Fibroblast of gingiva (primary cell): Measurements from ENCODE around the gene CEP95.
"Not testable (repeated sequence)": the region's sequence is repeated elsewhere in the genome, so short reads cannot be mapped to it uniquely, and the experiment has no call there.

Source experiments
- DNase-seq: peaks from one replicate; pipeline ENCODE4 v3.0.0-alpha.2; 2011; ENCODE audit warnings: low read depth

Gene CEP95

GRCh38 chr17:64506576-64507412 lies at the start of gene CEP95:
Gene CEP95 (plus strand): TSS chr17:64506977. CDS start chr17:64507098, 121 bp downstream.
- peak; percentile 100 for DNase-seq

DNA sequence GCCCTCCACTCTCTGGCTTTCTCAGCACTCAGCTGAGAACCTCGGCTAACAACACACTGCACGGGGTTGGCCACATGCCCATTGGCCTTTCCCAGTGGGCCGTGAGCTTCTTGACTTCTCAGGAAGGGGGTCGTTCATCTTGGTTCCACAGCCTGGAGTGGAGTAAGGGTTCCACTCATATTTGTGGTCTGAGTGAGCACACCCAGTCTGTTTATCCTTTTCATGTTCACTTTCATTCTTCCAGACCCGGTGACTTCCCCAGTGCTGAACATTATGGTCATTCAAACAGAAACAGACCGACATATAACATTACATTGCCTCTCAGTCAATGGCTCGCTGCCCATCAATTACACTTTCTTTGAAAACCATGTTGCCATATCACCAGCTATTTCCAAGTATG lies 49.6 kb upstream of the CEP95 start:
- peak; percentile 23 for DNase-seq

DNA sequence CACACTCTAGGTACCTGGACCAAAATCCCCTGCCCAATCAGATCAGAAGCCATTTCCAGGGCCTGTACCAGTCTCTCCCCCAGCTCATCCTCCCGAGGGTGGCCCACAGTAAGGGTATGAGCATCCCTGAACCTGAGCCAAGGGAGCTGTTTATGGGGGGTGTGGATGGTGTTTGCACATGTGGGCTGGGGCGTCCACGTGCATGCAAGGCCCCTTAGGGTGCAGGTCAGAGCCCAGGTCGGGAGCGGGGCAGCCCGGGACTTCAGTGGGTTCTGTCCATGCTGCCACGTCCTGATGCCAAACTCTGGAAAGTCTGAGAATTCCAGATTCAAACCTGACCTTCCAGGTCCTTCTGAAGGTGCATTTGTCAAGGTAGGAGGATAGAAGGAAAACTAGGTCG lies 48.0 kb upstream of the CEP95 start:
- no peak for DNase-seq

DNA sequence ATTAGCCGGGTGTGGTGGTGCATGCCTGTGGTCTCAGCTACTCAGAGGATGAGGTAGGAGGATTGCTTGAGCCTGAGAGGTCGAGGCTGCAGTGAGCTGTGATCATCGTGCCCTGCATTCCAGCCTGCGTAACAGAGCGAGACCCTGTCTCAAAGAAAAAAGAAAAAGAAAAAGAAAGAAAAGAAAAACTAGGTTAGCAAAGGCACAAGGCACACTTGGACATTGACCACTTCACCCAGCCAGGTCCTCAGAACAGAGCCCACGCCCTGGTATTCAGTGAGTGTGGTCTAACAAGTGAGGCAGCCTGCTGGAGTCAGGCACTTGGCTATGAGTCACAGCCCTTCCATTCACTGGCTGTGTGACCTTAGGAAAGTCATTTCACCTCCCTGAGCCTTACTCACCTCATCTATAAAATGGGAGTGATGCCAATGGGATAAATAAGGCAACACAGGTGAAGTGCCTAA lies 47.5 kb upstream of the CEP95 start:
- no peak for DNase-seq

- DNase-seq: not testable (repeated sequence)
These were observed 47.0 kb upstream of the CEP95 start for GRCh38 chr17:64459818-64460217.

DNA sequence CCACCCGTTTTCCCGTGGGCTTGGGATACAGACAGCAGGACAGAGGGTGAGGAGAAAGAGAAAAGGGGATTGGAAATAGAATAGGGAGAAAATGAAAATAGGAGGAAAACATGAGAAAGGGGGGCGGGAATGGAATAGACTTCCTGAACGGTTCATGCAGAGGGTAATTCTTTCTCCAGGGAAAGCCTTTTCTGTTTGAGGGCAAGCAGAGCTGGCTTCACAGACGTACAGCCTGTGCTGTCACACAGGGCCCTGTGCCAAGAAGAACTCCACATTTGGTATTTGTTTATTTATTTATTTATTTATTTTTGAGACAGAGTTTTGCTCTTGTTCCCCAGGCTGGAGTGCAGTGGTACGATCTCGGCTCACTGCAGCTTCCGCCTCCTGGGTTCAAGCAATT lies 45.8 kb upstream of the CEP95 start:
- no peak for DNase-seq

DNA sequence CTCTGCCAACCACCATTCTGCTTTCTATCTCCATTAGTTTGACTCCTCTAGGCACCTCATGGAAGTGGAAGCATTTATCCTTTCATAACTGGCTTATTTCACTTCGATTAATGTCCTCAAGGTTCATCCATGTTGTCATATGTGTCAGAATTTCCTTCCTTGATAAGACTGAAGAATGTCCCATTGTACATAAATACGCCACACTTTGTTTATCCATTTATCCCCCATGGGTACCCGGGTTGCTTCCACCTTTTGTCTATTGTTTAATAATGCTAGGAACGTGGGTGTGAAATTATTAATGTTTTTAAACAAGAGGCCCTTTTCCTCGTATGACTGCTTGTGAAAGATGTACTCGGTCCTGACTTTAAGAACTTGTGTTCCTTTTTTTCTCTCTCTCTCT lies 45.0 kb upstream of the CEP95 start:
- no peak for DNase-seq

DNA sequence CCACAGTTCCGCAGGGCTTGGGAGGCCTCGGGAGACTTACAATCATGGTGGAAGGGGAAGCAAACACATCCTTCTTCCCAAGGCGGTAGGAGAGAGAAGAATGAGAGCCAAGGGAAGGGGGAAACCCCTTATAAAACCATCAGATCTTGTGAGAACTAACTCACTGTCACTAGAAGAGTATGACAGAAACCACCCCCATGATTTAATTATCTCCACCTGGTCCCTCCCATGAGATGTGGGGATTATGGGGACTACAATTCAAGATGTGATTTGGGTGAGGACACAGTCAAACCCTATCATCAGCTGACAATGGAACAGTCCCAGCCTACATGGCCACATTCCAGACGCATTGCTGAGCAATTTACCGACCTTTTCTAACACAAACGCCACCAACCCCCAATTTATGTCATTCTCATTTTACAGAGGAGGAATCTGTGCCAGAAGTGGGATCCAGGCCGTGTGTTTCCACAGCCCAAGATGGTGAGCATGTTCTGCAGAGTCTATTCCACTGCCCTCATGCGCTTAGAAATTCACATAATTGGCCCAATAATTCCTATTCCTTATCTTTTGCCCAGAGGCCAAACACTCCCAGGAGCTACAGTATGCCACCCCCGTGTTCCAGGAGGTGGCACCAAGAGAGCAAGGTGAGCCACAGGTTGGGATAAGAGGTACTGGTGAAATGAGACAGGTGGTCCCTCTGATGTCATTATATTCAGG lies 40.6 kb upstream of the CEP95 start:
- no peak for DNase-seq

GRCh38 chr17:64466834-64467233 lies 39.9 kb upstream of the CEP95 start:
- DNase-seq: not testable (repeated sequence)

DNA sequence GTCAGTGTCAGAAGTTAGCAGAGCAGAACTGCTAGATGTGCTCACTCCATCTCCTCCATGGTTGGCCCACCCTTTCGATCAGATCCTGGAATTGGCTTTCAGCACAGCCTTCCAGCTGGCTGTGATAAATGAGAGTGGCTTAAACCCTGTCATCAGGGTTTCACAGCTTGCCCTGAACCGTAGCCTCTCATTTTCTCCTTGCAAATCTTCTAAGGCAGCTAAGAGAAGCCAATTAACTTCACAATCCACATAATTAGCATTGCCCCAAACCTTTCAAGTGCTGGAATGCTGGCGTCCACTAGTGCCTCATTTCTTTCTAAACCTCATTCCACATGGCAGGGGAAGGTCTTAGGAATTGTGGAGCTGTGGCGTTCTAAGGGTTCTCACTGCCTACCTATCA lies 36.2 kb upstream of the CEP95 start:
- DNase-seq: no peak

DNA sequence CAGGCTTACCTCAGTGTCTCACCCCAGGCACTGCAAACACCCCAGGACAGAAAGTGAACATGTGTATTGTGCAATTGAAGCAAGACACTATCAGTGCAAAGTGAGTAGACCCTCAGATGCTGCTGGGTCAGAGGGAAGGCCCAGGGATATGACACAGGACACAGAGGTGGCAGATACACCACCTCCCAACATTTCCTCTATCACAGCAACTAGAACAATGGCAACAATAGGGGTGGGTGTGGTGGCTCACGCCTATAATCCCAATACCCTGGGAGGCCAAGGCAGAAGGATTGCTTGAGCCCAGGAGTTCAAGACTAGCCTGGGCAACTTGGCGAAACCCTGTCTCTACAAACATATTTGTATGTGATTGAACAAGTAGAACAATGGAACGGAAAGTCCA lies 35.3 kb upstream of the CEP95 start:
- DNase-seq: no peak

DNA sequence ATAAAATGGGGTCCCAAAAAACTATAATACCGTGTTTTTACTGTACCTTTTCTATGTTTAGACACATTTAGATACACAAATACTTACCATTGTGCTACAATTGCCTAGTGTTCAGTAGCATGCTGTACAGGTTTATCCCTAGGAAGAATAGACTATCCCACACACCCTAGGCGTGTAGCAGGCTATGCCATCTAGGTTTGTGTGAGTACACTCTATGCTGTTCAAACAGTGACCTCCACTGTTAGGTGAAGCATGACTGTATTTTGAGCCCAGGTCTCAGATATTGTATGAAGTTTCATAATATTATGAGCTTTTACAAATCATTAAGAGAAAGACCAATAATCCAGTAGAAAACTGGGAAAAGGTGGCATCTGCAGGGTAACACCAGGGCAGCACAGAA lies 34.2 kb upstream of the CEP95 start:
- no peak for DNase-seq

DNA sequence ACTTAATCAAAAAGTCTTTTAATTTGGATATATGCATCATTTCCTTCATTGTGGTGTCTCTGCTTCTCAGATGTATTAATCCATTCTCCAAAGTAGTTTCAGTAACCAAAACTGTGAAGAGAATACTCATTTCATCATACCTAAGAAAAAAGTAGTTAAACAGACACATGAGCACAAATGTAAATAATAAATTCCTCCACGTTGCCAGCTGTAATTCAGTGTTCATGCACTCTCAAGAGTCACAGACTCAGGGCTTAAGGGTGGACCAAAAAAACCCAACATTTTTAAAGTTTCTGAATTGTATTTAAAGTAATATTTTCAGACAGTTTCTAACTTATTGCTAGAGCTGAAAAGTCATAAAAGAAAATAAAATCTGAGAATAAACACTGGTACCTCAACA lies 28.9 kb upstream of the CEP95 start:
- DNase-seq: no peak

DNA sequence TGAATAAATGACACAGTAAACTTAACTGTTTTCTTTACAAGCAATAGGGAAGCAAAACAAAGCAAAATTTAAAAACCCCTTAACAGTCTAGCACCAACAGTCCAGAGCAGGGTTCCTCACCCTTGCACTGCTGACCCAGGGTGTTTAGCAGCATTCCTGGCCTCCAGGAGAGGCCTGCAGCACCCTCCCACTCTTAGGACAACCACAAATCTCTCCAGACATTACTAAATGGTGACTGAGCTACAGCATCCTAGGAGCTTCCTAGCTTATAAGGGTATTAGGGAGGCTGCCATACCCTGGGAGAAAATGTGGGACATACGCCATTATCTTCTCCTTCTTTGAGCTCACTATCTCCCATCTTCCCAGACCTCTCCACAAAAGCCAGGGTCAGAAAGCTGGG lies 25.8 kb upstream of the CEP95 start:
- DNase-seq: no peak

GRCh38 chr17:64484380-64484779 lies 22.4 kb upstream of the CEP95 start:
- DNase-seq: no peak

GRCh38 chr17:64488301-64488700 lies 18.5 kb upstream of the CEP95 start:
- DNase-seq: no peak

DNA sequence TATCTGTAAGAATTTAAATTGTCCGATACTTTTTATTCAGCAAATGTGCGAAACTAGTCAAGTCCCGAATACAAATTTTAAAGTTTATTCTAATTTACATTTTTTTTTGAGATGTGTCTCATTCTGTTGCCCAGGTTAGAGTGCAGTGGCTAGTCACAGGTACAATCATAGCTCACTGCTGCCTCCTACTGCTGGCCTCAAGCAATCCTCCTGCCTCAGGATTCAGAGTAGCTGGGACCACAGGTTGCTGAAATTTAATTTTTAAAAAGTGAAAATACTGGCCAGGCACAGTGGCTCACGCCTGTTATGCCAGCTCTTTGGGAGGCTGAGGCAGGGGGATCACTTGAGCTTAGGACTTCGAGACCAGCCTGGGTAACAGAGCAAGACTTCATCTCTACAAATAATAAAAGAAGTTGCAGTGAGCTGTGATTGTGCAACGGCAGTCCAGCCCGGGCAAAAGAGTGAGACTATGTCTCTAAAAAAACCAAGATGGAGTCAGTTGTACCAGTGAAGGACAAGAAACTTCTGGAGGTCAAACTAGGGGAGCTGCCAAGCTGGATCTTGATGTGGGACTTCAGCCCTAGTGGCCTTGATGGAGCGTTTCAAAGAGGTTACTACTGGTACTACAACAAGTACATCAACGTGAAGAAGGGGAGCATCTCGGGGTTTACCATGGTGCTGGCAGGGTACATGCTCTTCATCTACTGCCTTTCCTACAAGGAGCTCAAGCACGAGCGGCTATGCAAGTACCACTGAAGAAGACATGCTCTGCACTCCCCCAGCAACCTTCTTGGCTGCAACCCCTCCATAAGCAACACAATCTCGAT lies 15.5 kb upstream of the CEP95 start:
- no peak for DNase-seq

DNA sequence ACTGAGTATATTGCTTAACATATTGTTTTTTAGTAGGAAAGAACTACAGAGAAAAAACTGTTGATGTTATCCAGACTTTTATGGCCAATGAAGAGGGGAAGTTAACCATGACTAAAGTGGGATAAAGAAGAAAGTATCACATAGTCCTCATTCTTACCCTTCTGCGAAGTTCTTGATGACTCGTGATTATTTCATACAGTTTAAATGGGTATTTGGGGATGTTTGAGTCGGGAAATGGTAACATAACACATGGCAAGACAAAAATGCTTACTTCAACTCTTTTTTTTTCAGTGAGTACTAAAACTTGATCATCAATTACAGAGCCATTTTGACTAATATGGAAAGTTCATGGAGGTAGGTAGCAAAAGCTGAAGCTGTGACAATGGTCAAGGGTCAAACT lies 14.8 kb upstream of the CEP95 start:
- DNase-seq: peak; percentile 31

DNA sequence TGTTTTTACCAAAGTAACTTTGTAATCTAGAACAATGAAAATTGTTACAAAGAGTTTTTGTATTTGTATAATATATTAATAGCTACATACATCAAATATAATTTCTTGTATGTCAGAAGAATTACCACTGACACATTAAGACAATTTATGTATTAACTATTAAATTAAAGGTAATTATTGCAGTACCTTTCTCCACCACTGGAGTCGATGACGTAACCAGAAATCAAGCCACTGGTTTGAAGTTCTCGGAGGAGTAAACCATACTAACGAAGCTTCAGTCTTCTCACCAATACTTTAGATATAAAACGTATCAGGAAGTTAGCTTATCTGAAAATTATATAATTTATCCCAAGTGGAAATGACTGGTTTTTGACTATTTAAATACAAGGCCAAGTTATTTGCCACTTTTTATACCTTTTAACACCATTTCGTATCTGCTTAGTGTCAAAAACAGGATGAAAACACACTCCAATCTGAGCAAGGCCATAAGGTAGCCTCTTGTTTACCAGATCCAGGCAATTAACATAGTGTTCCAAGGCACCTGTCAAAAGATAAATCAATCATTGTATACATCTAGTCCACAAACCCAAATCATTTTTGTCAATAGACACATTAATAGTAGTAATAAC lies 14.2 kb upstream of the CEP95 start:
- DNase-seq: no peak

DNA sequence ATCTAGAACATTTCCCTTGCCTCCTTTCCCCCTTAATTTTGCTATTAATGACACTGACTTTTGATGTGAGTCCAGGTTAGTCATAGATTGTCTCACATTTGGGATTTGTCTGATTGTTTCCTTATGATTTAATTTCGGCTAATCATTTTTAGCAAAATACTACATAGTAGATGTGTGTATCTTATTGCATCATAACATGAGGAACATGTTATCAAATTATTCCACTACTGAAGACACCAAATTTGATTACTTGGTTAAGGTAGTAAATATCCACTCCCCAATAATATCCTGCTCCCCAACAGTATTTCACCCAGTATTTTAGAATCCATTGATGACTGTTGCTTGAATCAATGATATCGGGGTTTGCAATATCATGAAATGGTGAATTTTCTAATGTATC lies 12.7 kb upstream of the CEP95 start:
- no peak for DNase-seq

DNA sequence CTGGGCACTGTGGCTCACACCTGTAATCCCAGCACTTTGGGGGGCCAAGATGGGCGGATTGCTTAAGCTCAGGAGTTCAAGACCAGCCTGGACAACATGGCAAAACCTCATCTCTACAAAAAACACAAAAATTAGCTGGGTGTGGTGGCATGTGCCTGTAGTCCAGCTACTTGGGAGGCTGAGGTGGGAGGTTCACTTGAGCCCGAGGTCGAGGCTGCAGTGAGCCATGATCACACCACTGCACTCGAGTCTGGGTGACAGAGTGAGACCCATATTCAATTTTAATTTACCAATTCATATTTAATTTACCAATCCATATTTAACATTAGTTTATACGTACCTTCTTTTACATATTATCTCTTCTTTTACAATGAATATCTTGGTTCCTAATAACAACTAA lies 11.5 kb upstream of the CEP95 start:
- DNase-seq: not testable (repeated sequence)

GRCh38 chr17:64496348-64496785 lies 10.4 kb upstream of the CEP95 start:
- DNase-seq: no peak
